Measurements from ENCODE around the gene PPP1R37.

The PPP1R37 gene

DNA sequence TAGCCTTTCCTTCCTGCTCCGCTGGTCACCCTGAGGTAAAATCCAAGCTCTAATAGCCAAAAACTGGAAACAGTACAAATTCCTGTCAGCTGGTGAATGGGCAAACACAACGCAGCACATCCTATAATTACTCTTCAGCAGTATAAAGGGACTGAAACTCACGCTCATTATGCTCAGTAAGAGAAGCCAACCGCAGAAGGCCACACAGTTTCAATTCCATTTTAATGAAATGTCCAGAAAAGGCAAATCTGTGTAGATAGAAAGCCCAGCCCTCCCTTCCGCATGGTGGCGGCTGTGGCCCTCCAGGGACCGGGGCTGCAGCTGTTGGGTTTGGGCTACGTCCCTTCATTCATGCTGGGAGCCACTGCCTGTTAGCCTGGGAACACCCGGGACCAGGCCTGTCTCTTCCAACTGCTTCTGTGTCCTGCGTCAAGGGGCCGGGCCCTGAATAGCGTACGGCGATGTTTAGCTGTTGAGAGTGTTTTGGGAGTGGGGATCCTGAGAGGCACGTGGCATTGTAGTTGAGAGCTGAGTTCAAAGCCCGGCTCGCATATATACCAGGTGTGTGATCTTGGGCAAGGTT, 44.3 kb downstream of the PPP1R37 start:
- no peak for DNase-seq (ENCODE audit: low spot score)

- no peak for DNase-seq (ENCODE audit: low spot score)
Observed at GRCh38 chr19:45138303-45138751, 45.3 kb downstream of the PPP1R37 start.

- no peak for DNase-seq (ENCODE audit: low spot score)
Observed at GRCh38 chr19:45139286-45140143, 46.5 kb downstream of the PPP1R37 start.

GRCh38 chr19:45140144-45140503, 47.1 kb downstream of the PPP1R37 start:
- no peak for DNase-seq (ENCODE audit: low spot score)

DNA sequence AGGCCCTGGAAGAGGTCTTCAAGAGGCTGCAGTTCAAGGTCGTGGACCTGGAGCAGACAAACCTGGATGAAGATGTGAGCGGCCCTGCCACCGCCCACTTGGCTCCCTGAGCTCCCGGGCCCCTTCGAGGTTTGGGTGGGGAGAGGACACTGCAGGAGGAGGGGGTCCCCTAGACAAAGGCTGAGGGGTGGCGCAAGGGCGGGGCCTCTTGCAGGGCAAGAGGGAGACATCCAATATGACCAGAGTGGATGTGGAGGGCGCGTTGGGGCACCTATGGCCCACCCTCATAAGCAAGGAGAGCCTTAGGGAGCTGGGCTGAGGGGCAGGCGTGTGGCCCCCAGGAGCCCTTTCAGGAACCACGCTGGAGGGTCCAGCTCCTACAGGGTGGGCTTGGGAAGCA, 47.6 kb downstream of the PPP1R37 start:
- DNase-seq (ENCODE audit: low spot score) = no peak

GRCh38 chr19:45141203-45141900, 48.4 kb downstream of the PPP1R37 start:
- no peak for DNase-seq (ENCODE audit: low spot score)

DNA sequence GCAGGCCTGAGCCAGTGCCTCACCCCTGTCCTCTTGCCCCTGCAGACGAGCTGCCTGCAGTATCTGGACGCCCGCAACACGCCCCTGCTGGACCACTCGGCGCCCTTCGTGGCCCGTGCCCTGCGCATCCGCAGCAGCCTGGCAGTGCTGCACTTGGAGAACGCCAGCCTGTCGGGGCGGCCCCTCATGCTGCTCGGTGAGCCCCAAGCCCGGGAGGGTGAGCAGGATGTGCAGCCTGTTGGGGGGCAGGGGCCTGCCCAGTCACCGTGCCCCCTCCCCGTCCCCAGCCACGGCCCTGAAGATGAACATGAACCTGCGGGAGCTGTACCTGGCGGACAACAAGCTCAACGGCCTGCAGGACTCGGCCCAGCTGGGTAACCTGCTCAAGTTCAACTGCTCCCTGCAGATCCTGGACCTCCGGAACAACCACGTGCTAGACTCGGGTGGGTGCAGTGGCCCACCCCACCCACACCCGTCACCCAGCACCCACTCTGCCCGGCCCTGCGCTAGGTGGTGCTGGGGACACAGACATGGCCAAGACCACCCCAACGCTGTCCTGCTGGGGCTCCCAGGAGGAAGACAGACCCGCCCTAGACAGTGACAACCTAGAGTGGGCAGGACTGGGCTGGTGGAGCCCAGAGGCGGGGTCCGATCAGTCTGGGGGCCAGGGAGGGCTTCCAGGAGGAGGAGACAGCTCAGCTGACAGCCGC, 49.2 kb downstream of the PPP1R37 start:
- DNase-seq (ENCODE audit: low spot score) = no peak

DNA sequence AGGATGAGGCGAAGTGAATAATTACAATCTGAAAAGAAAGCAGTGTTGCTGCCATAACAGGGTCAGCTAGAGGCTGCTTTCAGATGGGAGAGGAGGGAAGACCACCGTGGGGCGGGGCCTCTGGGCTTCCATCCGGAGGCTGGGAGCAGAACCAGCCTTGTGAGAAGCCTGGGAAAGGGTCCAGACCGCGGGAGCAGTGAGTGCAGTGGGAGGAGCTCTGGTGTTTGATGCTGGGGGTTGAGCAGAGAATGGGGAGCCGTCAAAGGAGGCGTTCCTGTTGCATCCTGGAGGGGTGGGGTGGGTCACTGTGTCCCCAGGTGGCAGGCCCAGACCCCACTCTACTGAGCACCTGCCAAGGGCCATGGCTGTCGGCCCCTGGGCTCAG, 49.7 kb downstream of the PPP1R37 start:
- DNase-seq (ENCODE audit: low spot score) = peak; percentile 54

GRCh38 chr19:45144431-45145269, 51.7 kb downstream of the PPP1R37 start:
- no peak for DNase-seq (ENCODE audit: low spot score)

DNA sequence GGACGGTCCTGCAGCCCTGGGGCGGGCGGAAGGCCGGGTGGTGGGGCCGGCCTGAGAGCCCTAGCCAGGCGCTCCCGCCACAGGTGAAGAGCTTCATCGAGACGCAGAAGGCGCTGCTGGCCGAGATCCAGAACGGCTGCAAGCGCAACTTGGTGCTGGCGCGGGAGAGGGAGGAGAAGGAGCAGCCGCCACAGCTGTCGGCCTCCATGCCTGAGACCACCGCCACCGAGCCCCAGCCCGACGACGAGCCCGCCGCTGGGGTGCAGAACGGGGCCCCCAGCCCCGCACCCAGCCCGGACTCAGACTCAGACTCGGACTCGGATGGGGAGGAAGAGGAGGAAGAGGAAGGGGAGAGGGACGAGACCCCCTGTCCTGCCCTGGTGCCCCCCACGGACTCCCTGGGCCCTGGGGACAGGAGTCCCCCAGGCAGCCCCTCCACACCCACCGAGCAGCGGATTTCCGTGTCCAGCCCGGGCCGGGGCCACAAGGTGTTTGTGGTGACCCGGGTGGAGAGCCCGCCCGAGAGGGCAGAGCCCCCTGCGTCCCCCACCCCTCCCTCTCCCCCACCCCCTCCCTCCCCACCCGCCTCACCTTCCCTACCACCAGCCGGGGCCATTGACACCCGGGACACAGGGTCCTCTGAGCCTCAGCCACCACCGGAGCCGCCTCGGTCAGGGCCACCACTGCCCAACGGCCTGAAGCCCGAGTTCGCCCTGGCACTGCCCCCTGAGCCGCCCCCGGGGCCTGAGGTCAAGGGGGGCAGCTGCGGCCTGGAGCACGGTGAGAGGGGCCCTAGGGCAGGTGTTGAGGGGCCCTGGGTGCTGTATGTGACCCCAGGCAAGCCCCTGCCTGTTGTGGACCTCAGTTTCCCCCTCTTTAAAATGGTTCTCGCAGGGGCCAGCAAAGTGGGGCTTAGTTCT, 52.6 kb downstream of the PPP1R37 start:
- no peak for DNase-seq (ENCODE audit: low spot score)

DNA sequence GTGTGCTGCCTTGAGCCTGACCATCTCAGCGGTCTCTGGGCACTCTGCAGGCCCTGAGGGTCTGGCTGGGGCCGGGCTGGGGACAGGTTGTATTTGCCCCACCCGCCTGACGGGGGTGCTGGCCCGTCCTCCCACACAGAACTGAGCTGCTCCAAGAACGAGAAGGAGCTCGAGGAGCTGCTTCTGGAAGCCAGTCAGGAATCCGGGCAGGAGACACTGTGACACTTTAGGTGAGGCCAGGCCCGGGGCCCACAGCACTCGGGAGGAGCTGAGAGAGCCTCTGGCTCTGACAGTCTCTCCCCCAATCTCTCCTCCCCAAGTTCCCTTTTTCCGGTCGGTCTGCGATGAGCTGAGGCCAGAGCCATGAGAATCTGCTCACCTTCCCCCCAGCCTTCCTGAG, 53.3 kb downstream of the PPP1R37 start:
- no peak for DNase-seq (ENCODE audit: low spot score)

DNA sequence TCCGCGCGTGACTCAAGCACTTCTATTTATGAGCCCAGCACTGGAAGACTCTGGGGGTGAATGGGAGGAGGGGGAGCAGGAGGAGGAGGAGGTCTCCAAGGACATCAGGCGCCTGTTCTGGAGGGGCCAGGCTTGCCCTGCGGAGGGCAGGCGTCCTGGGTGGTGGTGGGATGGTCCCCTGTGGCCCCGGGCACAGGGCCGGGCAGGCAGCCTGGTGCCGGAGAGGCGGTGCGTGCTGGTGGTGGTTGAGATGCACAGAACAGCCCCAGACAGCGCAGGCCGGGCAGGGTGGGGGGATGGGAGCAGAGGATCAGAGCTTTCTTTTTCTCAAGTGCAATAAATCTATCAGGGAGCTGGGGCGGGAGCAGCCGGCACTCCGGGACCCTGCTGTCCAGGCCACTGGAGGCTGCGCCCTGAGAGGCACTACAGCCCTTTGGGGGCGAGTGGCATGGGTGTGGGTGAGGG, 53.8 kb downstream of the PPP1R37 start:
- no peak for DNase-seq (ENCODE audit: low spot score)

DNA sequence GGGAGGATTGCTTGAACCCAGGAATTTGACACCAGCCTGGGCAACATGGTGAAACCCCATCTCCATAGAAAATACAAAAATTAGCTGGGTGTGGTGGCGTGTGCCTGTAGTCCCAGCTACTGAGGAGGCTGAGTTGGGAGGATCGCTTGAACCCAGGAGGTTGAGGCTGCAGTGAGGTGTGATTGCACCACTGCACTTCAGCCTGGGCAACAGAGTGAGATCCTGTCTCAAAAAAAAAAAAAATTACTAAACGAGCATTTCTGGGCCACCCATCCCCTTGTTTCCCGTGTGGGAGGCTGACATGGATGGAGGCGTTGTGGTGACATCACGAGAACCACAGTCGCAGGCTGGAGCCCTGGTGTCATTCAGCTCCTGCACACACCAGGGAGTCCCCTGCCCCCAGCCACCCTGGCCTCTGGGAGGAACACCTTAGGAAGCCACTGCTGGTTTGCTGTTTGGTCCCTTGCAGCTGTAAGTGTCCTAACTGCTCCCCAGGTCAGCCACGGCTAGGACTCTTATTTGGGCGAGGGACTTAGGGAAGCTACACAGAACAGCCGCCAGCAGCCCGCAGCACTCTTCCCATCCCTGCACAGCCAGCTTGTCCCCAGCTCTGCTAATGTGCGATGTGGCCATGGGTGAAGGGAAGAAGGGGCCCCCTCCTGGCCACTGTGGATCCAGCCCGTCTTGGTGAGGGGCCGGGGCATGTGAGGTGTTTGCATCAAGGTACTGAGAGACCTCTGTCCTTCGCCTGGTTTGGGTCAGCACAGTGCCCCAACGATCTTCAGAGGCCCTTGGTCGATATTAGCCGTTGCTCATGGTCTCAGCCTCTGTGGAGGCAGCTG, 55.1 kb downstream of the PPP1R37 start:
- no peak for DNase-seq (ENCODE audit: low spot score)

GRCh38 chr19:45149129-45149528, 56.1 kb downstream of the PPP1R37 start:
- DNase-seq (ENCODE audit: low spot score) = no peak

DNA sequence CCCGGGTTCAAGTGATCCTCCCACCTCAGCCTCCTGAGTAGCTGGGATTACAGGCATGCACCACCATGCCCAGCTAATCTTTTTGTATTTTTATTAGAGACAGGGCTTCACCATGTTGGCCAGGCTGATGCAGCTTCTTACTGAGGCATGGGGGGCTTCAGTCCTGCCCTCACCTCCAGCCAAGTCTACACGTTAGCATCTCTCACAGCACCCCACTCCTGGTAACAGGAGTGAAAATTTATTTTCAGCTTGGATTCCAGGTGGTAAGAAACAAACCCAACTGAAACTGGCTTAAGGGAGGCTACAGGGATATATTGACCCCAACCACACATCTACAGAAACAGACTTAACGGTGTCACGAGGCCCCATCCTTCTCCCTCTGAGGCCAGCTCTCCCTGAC, 57.2 kb downstream of the PPP1R37 start:
- no peak for DNase-seq (ENCODE audit: low spot score)

- no peak for DNase-seq (ENCODE audit: low spot score)
Observed at GRCh38 chr19:45150751-45151281, 57.8 kb downstream of the PPP1R37 start.

DNA sequence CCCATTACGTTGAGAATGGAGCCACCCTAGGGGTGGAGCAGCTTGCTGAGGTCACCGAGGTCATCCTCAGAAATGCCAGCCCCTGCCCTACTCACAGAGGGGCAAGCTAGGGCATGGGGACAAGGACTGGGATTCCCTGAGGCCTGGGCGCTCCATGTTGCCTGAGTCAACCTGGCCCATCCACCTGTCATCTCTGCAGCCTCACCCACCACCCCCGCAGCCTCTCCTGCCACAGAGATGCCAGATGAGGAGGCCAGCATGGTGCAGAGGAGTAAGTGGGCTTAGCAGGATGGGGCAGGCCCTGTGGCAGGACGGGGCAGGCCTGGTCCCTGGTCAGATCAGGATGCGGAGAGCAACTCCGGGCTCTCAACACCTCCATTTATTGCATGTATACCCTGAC, 58.3 kb downstream of the PPP1R37 start:
- no peak for DNase-seq (ENCODE audit: low spot score)

DNA sequence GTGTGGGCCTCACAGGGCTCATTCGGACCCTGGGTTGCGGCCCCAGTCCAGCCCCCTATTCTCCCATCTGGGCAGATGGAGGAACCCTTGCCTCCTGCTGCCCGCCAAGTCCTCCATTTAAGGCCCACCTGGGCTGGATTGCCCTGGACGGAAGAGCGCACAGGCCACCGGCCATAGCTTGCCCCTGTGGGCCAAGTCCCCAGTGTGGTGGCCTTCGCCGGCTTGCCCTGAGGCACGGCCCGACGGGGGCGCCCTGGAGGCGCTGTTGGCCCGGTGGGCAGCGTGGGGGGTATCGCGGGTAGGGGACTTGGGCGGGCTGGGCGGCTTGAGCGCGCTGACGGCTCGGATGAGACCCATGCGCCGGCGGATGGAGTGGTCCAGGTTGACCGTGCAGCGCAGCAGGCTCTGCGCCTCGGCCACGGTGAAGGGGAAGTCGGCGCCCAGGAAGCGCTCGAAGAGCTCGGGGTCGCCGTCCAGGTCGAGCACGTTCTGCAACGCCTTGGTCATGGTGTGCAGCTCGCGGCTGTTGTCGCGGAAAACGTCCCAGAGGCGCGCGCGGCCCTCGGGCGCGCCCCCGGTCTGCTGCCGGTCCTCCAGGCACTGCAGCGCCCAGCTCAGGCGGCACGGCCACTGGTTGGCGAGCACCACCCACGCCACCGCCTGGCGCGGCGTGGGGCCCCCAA, 59.0 kb downstream of the PPP1R37 start:
- DNase-seq (ENCODE audit: low spot score) = no peak

All from AG20443 (cell line).